Nephron progenitor cell (in vitro differentiated cells): ENCODE data around the gene ZNF385B.
"Not testable (repeated sequence)": the region's sequence is repeated elsewhere in the genome, so short reads cannot be mapped to it uniquely, and the experiment has no call there.

ENCODE experiments used
- DNase-seq: peaks from one replicate; pipeline ENCODE4 v3.0.0; 2021
- H3K27ac Mint-ChIP-seq: 2 replicates; pipeline ENCODE4 v1.8.0; 2021; ENCODE audit warnings: mild to moderate bottlenecking, moderate library complexity, mixed read lengths
- H3K27me3 Mint-ChIP-seq: 2 replicates; pipeline ENCODE4 v1.8.0; 2021; ENCODE audit warnings: mild to moderate bottlenecking, low read depth, mixed read lengths; ENCODE audit not compliant: poor library complexity
- H3K36me3 Mint-ChIP-seq: 2 replicates; pipeline ENCODE4 v1.8.0; 2021; ENCODE audit warnings: low read depth, mixed read lengths
- H3K4me1 Mint-ChIP-seq: 2 replicates; pipeline ENCODE4 v1.8.0; 2021; ENCODE audit warnings: mixed read lengths
- H3K4me3 Mint-ChIP-seq: 2 replicates; pipeline ENCODE4 v1.8.0; 2021; ENCODE audit warnings: mild to moderate bottlenecking, moderate library complexity, mixed read lengths
- H3K9me3 Mint-ChIP-seq: 2 replicates; pipeline ENCODE4 v1.8.0; 2021; ENCODE audit warnings: mild to moderate bottlenecking, moderate library complexity, mixed read lengths
- CTCF ChIP-seq: fragments of 200-600 bp; sonication (generic); IDR thresholded peaks from 2 replicates; pipeline ENCODE4 v1.5.0; 2021; ENCODE audit warnings: antibody characterized with exemption

The ZNF385B gene

DNA sequence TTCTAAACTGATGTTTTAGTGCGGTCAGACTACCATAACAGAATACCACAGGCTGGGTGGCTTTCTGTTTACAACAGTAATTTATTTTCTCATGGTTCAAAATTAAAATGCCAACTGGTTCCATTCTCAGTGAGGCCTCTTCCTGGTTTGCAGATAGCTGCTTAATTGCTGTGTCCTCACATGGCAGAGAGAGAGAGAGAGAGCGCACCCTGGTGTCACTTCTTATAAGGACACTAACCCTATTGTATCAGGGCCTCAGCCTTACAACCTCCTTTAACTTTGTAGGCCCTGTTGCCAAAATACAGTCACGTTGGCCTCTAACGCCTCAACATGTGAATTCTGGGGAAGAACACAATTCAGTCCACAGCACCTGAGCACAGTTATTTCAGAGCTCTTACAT lies 37.5 kb upstream of the ZNF385B start:
- Mint-ChIP-seq H3K9me3 (peaks cover 7% of the 10 kb centered on the region), H3K4me1 (no peaks in the 10 kb centered on the region)

DNA sequence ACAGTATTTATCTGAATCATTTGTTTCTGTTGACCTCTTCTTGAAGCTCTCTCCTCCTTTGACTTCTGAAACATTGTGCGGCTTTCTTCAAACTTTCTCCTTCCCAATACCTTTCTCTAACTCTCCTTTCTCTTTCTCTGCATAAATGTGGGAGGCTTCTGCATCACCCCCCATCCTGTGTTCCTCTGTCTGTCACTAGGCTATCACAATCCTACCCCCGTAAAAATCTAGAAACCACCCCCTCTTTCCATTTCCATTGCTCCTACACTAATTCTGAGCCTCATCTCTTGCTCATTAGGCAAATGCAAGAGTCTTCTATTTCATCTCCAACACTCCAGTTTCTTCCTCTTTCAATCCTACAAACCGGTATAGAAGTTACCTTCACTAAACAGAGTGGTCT lies 32.2 kb upstream of the ZNF385B start:
- Mint-ChIP-seq H3K4me3 (no peak overlapping the region), H3K9me3 (peaks cover 11% of the 10 kb centered on the region), H3K4me1 (no peaks in the 10 kb centered on the region), H3K27me3 (peaks cover 5% of the 10 kb centered on the region), H3K27ac (no peak overlapping the region), H3K36me3 (peaks cover 4% of the 10 kb centered on the region)
- no peak for DNase-seq
- TF ChIP-seq CTCF: no peak

More for the DNA sequence above, 37.5 kb upstream of the ZNF385B start:
- Mint-ChIP-seq H3K27ac (no peak overlapping the region), H3K27me3 (peaks cover under 1% of the 10 kb centered on the region), H3K36me3 (no peaks in the 10 kb centered on the region), H3K4me3 (no peak overlapping the region)
- TF ChIP-seq CTCF: peak; percentile 49
- DNase-seq: peak; percentile 38

GRCh38 chr2:179891237-179891636 lies 29.8 kb upstream of the ZNF385B start:
- no peak for DNase-seq
- Mint-ChIP-seq H3K27me3 (peaks cover 5% of the 10 kb centered on the region), H3K36me3 (peaks cover 4% of the 10 kb centered on the region), H3K4me1 (no peaks in the 10 kb centered on the region), H3K27ac (no peak overlapping the region), H3K4me3 (no peak overlapping the region), H3K9me3 (peaks cover 25% of the 10 kb centered on the region)
- TF ChIP-seq CTCF: no peak

DNA sequence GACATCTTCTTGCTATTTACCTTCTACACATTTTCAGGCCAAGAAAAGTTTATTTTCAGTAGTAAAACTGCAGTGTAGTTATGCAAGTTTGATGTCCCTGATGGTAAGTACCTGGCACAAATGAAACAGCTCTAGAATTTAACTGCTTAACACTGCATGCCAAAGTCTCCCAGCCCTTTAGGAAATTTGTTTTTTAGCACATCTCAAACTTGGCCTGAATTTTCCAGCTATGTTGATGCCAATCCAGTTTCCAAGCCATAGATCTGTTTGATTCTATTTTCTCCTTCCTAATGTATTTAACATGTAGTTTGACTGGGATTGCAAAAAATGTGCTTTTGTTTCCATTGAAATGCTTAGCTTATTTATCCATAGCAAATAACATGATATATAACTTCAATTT lies 29.3 kb upstream of the ZNF385B start:
- H3K27ac Mint-ChIP-seq: no peak overlapping the region
- DNase-seq: no peak
- peaks cover 4% of the 10 kb centered on the region for H3K36me3 Mint-ChIP-seq
- H3K4me1 Mint-ChIP-seq: no peaks in the 10 kb centered on the region
- TF ChIP-seq CTCF: no peak
- peaks cover 5% of the 10 kb centered on the region for H3K27me3 Mint-ChIP-seq
- peaks cover 25% of the 10 kb centered on the region for H3K9me3 Mint-ChIP-seq
- no peak overlapping the region for H3K4me3 Mint-ChIP-seq

GRCh38 chr2:179888642-179889041 lies 27.2 kb upstream of the ZNF385B start:
- H3K4me3 Mint-ChIP-seq, H3K36me3 Mint-ChIP-seq, H3K4me1 Mint-ChIP-seq, H3K27me3 Mint-ChIP-seq, DNase-seq, H3K27ac Mint-ChIP-seq: not testable (repeated sequence)
- H3K9me3 Mint-ChIP-seq: peaks cover 25% of the 10 kb centered on the region

- H3K36me3 Mint-ChIP-seq: peaks cover 4% of the 10 kb centered on the region
- no peak overlapping the region for H3K4me3 Mint-ChIP-seq
- peaks cover 11% of the 10 kb centered on the region for H3K4me1 Mint-ChIP-seq
- H3K27ac Mint-ChIP-seq: no peak overlapping the region
- no peaks in the 10 kb centered on the region for H3K27me3 Mint-ChIP-seq
- TF ChIP-seq CTCF: no peak
- DNase-seq: no peak
- H3K9me3 Mint-ChIP-seq: peaks cover 18% of the 10 kb centered on the region
Measured at GRCh38 chr2:179884193-179884592, 22.8 kb upstream of the ZNF385B start.
